D341Med (cell line): ENCODE data around the gene TRAF3IP1.
A peak's percentile ranks its signal among the peaks of the same experiment; 100 is the strongest.
"Not testable (repeated sequence)": the region's sequence is repeated elsewhere in the genome, so short reads cannot be mapped to it uniquely, and the experiment has no call there.

ENCODE experiments used
- DNase-seq: peaks from one replicate; pipeline ENCODE4 v3.0.0; 2012; ENCODE audit warnings: low spot score

The TRAF3IP1 gene, protein sequence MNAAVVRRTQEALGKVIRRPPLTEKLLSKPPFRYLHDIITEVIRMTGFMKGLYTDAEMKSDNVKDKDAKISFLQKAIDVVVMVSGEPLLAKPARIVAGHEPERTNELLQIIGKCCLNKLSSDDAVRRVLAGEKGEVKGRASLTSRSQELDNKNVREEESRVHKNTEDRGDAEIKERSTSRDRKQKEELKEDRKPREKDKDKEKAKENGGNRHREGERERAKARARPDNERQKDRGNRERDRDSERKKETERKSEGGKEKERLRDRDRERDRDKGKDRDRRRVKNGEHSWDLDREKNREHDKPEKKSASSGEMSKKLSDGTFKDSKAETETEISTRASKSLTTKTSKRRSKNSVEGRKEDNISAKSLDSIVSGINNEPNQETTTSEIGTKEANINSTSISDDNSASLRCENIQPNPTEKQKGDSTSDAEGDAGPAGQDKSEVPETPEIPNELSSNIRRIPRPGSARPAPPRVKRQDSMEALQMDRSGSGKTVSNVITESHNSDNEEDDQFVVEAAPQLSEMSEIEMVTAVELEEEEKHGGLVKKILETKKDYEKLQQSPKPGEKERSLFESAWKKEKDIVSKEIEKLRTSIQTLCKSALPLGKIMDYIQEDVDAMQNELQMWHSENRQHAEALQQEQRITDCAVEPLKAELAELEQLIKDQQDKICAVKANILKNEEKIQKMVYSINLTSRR

GRCh38 chr2:238320246-238320647, at the start of gene TRAF3IP1:
Gene TRAF3IP1 (plus strand): TSS chr2:238320518. CDS start chr2:238320663, 145 bp downstream.
- peak; percentile 100 for DNase-seq

DNA sequence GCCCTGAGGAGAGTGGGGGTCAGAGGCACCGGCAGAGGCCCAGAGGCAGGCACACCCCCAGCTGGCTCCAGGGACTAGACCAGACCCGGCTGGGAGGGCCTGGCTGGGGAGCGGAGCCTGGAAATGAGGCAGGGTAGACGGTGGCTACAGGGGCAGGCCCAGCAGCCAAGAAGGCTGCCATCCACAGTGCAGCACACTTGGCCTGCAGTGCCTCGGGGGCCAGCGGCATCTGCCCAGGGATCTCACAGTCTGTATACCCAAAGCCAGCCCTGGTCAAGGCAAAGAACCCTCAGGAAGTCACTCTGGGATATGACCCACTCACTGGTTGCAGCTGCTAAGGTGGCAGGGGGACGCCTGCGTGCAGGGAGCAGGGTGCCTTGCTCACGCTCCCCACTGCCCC, 49.7 kb upstream of the TRAF3IP1 start:
- DNase-seq: no peak

GRCh38 chr2:238271061-238271554, 49.2 kb upstream of the TRAF3IP1 start:
- DNase-seq: no peak

DNA sequence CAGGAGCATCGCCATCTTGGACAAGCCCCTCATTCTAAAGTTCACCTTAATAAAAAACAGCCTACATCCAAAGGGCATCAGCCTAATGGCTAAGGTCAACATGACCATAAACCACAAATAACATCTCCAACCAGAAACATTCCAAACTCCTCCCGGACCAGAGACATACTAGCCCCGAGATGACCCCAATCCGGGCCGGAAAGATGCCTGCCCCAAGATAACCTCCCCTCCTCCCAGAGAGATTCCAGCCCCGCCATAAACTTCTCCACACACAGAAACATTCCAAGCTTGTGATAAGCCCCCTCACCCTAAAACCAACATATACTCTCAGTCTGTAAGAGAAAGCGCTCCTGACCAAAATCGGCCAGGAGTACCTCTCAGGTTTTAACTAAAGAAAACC, 48.6 kb upstream of the TRAF3IP1 start:
- not testable (repeated sequence) for DNase-seq

- no peak for DNase-seq
These were observed 48.2 kb upstream of the TRAF3IP1 start for GRCh38 chr2:238272156-238272555.

GRCh38 chr2:238273433-238273832, 46.9 kb upstream of the TRAF3IP1 start:
- not testable (repeated sequence) for DNase-seq

- DNase-seq: no peak
These were observed 46.0 kb upstream of the TRAF3IP1 start for GRCh38 chr2:238274152-238274865.

GRCh38 chr2:238277695-238278094, 42.6 kb upstream of the TRAF3IP1 start:
- DNase-seq: no peak

DNA sequence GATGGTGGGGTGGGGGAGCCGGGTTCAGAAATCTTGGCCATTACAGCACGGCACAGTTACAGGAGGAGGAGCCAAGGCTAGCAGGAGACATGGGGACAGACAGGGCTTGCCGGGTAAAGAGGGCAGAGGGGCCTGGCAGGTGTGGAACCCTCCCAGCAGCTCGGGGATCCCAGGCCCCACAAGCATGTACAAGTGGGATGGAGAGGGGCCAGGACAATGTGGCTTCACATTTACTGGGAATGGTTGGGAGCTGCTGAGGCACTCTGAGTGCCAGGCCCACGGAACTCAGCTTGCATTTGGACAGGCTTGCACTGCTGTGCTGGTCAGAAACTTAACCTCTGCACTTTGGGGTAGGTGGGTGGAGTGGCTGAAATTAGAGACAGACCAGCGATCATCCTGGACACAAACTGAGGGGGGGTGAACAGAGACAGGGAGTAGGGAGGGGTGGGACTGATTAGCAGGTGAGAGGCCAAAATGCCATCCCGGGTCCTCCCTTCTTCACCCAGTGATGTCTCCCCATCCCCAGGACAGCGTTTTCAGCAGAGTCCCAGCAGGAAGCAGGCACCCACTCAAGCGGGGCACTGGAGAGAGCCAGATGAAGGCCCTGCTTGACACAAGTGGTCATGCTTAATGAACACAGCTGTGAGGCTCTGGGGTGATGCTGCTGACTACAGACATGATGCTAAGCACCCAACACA, 41.5 kb upstream of the TRAF3IP1 start:
- DNase-seq: no peak

DNA sequence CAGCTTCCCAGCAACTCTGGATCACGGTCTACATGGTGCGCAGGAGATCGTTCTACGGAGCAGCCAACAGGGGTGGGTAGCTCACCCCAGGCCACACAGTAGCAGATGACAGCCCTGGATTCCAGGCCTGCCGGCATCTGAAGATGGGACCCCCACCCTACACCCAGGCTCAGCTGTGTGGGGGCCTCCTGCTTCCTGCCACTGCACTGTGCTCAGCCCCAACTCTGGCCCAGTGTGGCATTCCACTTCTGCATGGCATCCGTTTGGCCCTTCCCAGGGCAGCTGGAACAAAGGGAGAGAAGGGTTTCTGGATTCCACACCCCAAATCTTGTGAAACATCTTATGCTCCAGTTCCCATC, 41.0 kb upstream of the TRAF3IP1 start:
- DNase-seq: no peak

- no peak for DNase-seq
These were observed 40.1 kb upstream of the TRAF3IP1 start for GRCh38 chr2:238280083-238280825.

DNA sequence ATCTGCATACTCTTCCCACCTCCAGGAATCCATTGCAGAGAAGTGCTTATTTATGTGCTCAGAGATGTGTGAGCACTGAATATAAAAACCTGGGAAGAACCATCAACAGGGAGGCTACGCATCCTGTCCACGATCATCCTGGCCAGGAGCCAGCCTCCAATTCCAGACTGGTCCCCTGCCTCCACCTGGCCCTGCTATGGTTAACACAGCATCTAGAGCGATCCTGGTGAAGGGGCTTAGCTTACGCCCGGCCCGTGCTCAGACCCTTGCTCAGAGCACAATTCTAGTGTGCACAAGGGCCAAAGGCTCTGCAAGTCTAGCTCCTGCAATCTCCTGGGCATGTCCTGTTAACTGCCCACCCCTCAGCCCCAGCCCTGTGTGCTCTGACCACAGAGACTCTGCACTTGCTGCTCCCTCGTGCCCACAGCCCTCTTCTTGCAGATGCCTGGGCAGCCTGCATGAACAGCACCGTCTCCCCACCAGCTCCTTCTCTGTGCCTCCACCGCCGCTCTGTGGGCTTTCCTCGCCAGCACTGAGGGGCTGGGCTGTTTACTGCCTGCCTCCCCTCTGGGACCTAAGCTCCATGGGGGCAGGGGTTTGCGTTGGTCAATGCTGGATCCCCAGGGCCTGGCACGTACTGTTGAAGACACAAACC, 38.4 kb upstream of the TRAF3IP1 start:
- no peak for DNase-seq

DNA sequence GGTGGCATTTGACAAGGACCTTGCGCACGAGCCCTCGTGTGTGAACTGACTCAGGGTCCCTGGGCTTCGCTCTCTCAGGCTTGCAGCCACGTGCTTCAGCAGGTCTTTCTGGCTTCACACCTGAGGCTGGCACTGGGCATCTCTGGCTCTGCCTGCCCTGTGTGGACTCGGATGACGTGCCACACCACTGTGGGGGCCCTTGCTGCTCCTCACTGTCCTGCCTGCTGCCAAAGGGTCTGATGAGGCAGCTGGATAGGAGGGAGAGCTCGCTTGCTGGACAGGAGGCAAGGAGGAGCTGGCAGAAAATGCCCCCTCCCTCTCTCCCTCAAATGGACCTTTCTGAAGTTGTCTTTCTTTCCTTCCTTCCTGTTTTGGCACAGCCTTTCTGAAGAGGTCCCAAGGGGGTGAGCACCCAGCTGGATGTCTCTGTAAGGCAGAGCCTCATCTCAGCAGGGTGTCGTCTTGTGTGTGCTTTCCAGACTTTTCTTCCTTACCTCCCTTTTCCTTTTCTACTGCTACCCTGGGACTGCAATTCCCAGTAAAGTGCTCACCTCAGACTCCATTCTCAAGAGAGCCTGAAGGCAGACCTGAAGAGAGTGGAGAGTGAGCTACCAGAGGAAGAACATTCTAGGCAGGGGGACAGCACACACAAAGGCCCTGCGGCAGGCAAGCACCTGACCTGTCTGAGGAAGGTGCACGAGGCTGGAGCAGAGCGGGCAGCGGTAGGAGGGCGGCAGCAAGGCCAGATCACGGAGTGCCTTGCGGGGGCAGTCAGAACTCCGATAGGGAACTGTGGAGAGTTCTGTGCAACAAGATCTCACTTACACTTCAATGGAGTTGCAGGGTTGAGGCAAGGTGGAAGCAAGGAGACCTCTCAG, 37.2 kb upstream of the TRAF3IP1 start:
- no peak for DNase-seq

GRCh38 chr2:238284802-238285515, 35.4 kb upstream of the TRAF3IP1 start:
- no peak for DNase-seq

- no peak for DNase-seq
These were observed 34.6 kb upstream of the TRAF3IP1 start for GRCh38 chr2:238285653-238286082.

DNA sequence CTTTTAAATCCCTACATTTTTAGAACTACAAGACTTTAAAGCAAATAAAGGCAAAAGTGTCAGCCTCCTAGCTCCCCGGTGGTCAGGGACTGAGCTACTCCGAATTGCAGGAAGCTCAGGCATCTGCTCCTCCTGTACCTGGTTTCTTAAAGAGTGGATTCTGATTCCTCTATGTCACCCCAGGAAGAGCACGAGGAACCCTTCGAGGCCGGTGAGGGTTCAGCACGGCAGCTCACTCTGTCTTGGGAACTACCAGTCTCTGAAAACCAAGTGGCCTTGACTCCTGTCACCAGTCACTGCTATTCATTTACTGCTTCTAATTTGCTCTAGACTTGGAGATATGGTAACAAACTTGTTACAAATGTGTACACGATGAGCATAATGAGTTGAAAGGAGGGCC, 34.2 kb upstream of the TRAF3IP1 start:
- DNase-seq: no peak

DNA sequence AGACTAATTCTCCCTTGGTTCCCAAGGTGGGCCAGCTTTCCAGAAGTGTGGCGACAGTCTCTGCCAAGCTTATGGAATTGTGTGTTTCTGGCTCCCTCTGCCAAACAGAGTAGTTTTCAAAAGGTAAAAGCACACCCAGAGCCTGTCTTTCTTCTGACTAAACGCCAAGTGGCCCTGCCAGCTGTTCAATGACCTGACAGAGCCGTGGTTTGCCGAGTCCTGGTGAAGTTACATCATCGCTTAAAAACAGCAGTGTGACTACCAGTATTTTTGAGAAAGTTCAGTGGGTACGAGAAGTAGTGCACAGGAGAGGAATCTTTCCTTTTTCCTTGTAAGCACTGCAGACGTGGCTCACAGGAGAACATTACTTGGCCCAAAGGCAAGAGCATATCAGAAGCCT, 33.8 kb upstream of the TRAF3IP1 start:
- no peak for DNase-seq

- no peak for DNase-seq
These were observed 33.2 kb upstream of the TRAF3IP1 start for GRCh38 chr2:238286987-238287736.
